GM20431 (cell line): Measurements from ENCODE around the gene YEATS2.

Source experiments
- in situ Hi-C: fragments of 300-500 bp; cut with MseI, MboI; formaldehyde crosslinking; loops from one replicate; pipeline ENCODE4 v1.15.0; 2020; ENCODE audit warnings: low sequenced_read_pairs; ENCODE audit not compliant: unreplicated experiment

Gene YEATS2

DNA sequence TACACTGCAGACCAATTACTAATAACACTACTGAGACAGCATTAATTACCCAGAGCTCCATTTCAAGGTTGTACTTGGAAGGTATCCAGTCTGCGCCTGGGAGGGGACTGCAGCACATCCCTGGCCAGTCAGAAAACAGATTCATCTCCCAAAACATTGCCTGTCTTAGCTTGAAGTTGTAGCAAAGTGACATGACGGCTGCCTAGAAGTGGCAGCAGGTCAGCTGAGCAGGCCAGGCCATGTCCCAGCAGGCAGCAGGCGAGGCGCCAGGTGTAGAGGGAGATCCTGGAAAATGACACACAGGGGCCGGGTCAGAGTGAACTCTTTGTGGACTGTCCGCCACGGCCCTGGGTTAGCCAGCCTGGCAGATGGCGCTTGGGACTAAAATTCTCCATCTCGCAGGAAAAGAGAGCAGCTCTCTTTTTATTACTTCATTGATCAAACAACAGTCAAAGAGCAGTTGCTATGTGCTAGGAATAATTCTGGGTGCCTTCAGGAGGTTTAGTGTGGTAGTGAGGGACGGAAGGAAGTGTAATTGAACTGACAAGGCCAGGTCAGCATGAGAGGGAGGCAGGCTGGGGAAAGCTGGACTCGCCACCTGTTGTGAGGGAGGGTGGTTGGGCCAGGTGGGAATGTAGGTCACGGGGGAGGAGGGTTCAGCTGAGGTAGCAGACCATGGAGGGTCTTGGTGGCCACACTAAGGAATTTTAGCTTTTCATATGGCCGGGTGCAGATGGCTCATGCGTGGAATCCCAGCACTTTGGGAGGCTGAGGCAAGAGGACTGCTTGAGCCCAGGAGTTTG is 129.1 kb downstream of the YEATS2 start:
- in situ Hi-C loops: no loop called here

DNA sequence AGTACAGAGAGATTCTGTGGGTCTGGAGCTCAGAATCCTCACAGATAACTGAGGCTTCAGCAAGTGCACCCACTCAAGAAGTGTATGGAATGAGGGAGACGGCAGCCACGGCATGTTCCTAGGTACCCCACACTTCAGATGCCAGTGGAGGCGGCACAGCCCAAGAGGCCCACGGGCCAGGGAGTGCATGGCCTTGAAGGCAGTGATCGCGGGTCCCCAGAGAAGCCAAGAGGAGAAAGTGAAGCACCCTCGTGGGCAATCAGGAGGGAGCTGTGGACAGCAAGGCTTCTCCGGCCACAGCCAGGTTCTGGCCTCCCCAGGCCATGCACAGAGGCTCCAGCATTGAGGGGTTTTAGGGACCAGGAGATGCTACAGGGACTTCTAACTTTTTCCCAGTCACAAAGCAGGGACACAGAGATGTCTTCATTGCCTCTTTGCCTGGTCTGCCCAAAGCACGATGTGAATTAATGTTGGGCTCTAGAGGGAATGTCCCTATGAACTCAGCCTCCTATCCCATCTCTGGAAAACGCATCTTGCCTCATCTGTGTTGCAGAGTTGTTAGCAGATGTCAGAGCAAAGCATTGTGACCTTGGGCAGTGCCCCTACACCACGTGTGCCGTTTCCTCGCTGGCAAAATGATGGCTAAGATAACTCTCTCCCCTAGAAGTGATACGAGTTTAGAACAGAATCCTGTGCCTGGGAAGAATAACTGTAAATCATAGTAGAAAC is 130.4 kb downstream of the YEATS2 start:
- in situ Hi-C loops: no loop called here

DNA sequence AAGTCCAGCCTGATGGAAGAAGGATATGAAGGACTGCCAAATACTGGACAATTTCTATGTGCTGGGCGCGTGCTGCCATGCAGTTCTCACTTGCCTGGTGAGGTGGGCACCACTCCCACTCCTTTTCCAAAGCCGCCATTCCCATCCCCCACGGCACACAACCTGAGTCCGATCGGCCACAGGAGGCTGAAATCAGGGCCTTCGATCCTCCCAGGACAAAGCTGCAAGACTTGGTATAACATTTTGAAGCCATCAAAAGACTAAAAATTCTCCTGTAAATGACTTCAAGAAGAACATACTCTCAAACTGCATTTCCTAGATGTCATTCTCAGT is 130.9 kb downstream of the YEATS2 start:
- in situ Hi-C loops: no loop called here

DNA sequence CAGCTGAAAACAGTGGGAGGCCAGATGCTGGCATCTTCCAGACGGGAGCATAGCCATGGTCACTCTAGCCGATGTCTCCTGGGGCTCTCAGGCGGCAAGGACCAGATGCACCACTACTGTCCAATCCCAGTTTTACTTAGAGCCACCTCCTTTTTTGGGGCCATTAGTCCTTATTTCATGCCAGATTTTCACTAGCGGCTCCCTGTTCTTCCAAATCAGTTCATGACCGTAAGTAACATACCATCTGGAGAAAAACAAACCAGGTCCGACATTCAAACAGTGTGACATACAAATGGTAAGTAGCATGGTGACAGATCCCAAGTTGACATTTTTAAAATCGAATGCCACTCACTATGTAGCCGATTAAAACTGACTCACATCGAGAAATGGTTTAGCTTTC is 131.9 kb downstream of the YEATS2 start:
- in situ Hi-C loops: no loop called here

DNA sequence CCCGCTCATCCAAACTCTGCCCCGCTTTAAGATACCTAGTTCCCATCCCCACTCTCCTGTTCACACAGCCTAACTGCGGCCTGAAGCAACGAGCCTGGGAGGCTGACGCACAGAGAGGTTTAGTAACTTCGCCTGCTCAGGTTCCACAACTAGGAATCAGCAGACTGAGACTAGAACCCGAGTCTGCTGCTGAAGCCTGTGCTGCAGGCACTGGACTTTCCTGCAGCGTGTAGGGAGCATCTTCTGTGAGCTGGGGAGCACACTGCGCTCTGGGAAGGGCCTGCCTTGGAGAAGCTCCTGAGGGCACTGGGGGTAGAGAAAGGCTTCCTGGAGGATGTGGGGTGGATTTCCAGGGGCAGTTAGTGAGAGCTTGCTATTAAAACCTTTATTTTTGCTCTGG is 132.6 kb downstream of the YEATS2 start:
- in situ Hi-C loops: no loop called here

DNA sequence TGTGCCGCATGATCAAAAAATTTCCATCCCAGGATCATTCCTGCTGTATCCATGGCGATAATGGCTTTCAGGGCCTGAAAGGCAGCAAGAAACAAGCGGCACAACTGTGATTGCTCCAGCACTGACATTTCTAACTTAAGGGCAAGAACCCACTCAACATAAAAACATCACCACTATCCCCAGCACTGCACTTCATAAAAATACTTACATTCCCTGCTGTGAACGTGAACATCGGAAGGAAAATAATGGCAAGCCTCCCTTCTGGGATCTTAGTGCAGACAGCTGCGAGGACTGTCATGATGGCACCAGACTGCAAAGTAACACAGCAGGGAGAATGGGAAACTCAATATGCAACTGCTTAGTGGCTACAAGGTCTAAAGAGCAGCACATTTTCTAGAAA is 135.9 kb downstream of the YEATS2 start:
- in situ Hi-C loops: no loop called here

DNA sequence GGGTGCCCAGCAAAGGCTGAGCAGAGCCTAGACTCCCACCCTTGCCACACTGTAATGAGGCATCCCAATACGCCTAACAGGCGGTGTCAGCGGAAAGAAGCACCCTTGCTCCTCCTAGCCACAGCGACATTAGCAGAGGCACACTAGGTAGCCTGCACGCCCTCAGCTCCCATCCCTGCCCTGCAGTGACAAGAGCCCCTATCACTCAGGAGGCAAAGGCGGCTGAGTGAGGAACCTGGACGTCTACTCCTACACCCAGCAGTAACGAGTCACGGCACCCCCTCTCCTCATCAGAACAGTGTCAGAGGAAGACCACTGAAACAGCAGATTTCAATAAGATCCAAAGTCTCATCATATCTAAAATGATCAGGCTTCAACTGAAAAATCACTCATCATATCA is 139.8 kb downstream of the YEATS2 start:
- in situ Hi-C loops: no loop called here

DNA sequence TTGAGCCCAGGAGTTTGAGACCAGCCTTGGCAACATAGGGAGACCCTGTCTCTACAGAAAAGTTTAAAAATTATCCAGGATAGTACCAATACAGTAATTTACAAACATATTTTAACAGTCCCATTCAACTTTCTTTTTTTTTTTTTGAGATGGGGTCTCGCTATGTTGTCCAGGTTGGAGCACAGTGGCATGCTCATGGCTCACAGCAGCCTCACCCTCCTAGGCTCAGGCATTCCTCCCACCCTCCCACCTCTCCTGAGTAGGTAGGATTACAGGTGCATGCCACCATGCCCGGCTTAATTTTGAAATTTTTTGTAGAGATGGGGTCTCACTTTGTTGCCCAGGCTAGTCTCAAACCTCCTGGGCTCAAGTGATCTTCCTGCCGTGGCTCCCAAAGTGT is 140.3 kb downstream of the YEATS2 start:
- in situ Hi-C loops: no loop called here

DNA sequence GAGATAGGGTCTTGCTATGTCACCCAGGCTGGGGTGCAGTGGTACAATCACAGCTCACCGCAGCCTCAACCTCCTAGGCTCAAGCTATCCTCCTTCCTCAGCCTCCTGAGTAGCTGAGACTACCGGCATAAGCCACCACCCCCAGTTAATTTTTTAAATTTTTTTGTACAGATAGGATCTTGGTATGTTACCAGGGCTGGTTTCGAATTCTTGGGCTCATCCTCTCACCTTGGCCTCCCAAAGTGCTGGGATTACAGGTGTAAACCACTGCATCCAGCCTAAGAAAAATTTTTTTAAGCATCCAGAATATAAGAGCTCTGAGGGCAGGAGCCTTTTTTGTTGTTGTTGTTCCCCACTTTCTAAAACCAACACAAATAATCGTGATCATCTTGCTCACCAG is 142.2 kb downstream of the YEATS2 start:
- in situ Hi-C loops: no loop called here

DNA sequence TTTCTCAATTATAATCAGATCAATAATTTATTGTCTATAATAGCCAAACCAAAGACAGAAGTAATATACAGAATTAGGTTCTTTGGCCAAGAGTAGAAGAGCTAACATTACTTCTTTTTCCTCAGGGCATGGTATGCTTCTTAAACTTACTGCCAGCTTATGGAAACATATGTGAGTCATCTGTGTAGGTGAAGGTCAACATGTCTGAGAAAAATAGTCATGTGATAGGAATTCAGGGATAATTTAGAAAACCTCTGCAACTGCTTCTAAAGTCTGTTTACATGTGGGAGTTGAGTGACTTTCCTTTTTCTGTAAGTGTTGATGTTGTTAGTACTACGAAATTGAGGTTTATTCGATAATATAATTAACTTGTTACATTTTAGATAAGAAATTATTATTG is 147.0 kb downstream of the YEATS2 start:
- in situ Hi-C loops: no loop called here

DNA sequence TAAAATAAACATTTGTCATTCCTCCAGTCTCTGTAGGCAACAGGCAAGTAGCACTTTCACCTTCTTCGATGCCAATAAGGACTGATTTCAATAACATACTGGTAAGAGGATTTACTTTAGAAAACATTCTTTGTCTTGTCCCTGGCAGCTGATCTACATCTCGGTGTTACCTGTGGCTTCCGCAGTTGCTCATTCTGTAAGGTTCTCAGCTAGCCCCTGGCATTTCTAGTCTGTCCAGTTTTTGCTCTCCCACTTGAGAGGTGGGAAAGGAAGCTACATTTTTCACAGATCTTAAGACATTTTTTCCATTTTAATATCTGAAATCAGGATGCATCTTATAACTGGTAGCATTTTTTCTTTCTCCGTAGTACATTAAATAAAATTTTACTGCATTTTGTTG is 147.5 kb downstream of the YEATS2 start:
- in situ Hi-C loops: no loop called here

DNA sequence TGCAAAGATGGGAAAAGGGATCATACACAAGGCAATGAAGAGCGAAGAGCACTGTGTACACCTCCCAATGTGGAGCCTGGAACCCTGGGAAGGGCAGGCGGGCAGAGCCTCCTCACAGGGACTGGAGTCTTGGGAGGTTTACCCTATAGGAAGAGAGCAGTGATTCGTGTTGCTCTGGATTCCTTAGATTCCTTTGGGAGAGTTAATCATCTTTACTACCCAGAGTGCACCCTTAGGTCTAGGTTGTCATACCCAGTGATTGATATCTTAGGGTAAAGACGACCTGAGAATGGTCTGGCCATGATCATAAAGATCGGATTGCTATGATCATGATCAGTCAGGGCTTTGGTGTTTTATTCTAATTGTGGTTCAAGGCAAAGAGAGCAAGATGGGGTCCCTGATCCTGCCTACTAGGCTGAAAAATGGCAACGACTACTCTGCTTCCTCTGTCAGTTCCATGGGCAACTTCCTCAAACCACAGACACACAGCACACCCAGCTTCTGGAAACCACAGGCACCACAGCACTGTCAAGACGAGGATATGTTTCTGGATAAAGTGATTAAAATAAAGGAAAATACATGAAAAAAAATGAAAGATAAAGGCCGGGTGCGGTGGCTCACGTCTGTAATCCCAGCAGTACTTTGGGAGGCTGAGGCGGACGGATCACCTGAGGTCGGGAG is 148.2 kb downstream of the YEATS2 start:
- in situ Hi-C loops: no loop called here

DNA sequence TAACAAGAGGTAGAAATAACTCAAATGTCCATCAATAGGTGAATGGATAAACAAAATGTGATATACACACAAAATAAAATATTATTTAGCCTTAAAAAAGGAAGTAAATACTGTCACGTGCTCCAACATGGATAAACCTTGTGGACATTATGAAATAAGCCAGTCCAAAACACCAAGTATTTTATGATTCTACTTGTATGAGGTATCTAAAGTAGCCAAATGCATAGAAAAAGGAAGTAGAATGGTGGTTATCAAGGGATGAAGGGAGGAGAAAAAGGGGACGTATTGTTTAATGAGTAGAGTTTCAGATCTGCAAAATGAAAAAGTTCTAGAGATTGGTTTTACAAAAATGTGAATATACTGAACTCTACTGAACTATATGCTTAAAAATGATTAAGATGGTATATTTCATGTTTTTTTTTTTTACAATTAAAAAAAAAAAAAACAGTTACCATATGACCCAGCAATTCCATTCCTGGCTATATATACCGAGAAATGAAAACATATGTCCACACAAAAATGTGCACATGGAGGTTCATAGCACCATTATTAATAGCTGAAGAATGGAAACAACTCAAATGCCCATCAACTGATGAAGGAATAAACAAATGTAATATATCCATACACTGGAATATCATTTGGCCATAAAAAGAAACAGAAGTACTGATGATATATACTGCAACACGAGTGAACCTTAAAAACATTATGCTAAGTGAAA is 156.9 kb downstream of the YEATS2 start:
- in situ Hi-C loops: no loop called here

DNA sequence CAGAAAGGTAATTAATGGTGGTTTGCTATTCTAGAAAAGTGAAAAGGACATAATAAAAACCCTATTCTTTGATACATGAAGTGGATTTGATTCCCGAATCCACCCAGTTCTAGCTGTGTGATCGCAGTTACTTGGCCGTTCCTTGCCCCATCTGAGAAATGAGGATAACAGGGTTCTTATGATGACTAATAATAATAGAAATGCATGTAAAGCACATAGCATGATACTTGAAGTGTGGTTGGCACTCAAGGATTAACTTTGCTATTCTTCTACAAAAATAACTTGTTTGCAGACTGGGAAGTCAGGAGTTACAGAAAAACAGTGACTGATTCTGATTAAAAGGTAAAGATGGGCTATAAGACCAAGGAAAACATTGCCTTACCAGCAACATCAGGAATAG is 160.3 kb downstream of the YEATS2 start:
- in situ Hi-C loops: no loop called here
